ENCODE results near the gene ACP2.
"Not testable (repeated sequence)": the region's sequence is repeated elsewhere in the genome, so short reads cannot be mapped to it uniquely, and the experiment has no call there.

Gene ACP2

GRCh38 chr11:47213950-47214565, 34.6 kb downstream of the ACP2 start:
- peak overlapping the region; percentile 33 for H3K4me3 ChIP-seq (ENCODE audit: low read length)
- no peak for DNase-seq (ENCODE audit: low read depth, low spot score)

GRCh38 chr11:47212938-47213337, 35.7 kb downstream of the ACP2 start:
- H3K4me3 ChIP-seq (ENCODE audit: low read length), result no peak overlapping the region
- DNase-seq (ENCODE audit: low read depth, low spot score), result no peak

- no peak overlapping the region for H3K4me3 ChIP-seq (ENCODE audit: low read length)
- DNase-seq (ENCODE audit: low read depth, low spot score), result no peak
Observed at GRCh38 chr11:47208628-47209027, 40.0 kb downstream of the ACP2 start.

GRCh38 chr11:47208008-47208552, 40.5 kb downstream of the ACP2 start:
- not testable (repeated sequence) for DNase-seq (ENCODE audit: low read depth, low spot score); H3K4me3 ChIP-seq (ENCODE audit: low read length)

- no peak for DNase-seq (ENCODE audit: low read depth, low spot score)
- no peak overlapping the region for H3K4me3 ChIP-seq (ENCODE audit: low read length)
Observed at GRCh38 chr11:47207459-47207858, 41.2 kb downstream of the ACP2 start.

- not testable (repeated sequence) for H3K4me3 ChIP-seq (ENCODE audit: low read length); DNase-seq (ENCODE audit: low read depth, low spot score)
Observed at GRCh38 chr11:47206577-47206976, 42.0 kb downstream of the ACP2 start.

- H3K4me3 ChIP-seq (ENCODE audit: low read length), result no peak overlapping the region
Observed at GRCh38 chr11:47204637-47204989, 44.0 kb downstream of the ACP2 start.

GRCh38 chr11:47202576-47202975, 46.0 kb downstream of the ACP2 start:
- no peak overlapping the region for H3K4me3 ChIP-seq (ENCODE audit: low read length)
- no peak for DNase-seq (ENCODE audit: low read depth, low spot score)

More at GRCh38 chr11:47204637-47204989, 44.0 kb downstream of the ACP2 start:
- no peak for DNase-seq (ENCODE audit: low read depth, low spot score)

GRCh38 chr11:47201015-47201414, 47.6 kb downstream of the ACP2 start:
- H3K4me3 ChIP-seq (ENCODE audit: low read length), result no peak overlapping the region
- no peak for DNase-seq (ENCODE audit: low read depth, low spot score)

- not testable (repeated sequence) for H3K4me3 ChIP-seq (ENCODE audit: low read length); DNase-seq (ENCODE audit: low read depth, low spot score)
Observed at GRCh38 chr11:47198161-47198560, 50.5 kb downstream of the ACP2 start.

- no peak for DNase-seq (ENCODE audit: low read depth, low spot score)
Observed at GRCh38 chr11:47192111-47192510, 56.5 kb downstream of the ACP2 start.

GRCh38 chr11:47191137-47191536, 57.5 kb downstream of the ACP2 start:
- not testable (repeated sequence) for DNase-seq (ENCODE audit: low read depth, low spot score); H3K4me3 ChIP-seq (ENCODE audit: low read length)

More at GRCh38 chr11:47192111-47192510, 56.5 kb downstream of the ACP2 start:
- no peak overlapping the region for H3K4me3 ChIP-seq (ENCODE audit: low read length)
